Type B pancreatic cell (in vitro differentiated cells): ENCODE results near the gene IL6R. TPM values are rescaled to one million over a fixed set of nuclear protein-coding genes. Genes with fewer than 3 reads are reported as not detected.
A peak's percentile ranks its signal among the peaks of the same experiment; 100 is the strongest.

ENCODE experiments used
- DNase-seq: peaks from one replicate; pipeline ENCODE4 v3.0.0; 2021; ENCODE audit warnings: mixed read lengths; ENCODE audit not compliant: unreplicated experiment; ENCODE audit errors: extremely low spot score
- H3K27ac Mint-ChIP-seq: 2 replicates; pipeline ENCODE4 v1.8.0; 2021; ENCODE audit warnings: mild to moderate bottlenecking, mixed read lengths
- H3K27me3 Mint-ChIP-seq: 2 replicates; pipeline ENCODE4 v1.8.0; 2021; ENCODE audit warnings: mixed read lengths
- H3K36me3 Mint-ChIP-seq: 2 replicates; pipeline ENCODE4 v1.8.0; 2021; ENCODE audit warnings: mixed read lengths
- H3K4me1 Mint-ChIP-seq: one replicate; pipeline ENCODE4 v1.8.0; 2021; ENCODE audit warnings: mixed read lengths; ENCODE audit not compliant: unreplicated experiment
- H3K4me3 Mint-ChIP-seq: 2 replicates; pipeline ENCODE4 v1.8.0; 2021; ENCODE audit warnings: mild to moderate bottlenecking, mixed read lengths
- H3K9me3 Mint-ChIP-seq: 2 replicates; pipeline ENCODE4 v1.8.0; 2021; ENCODE audit warnings: mixed read lengths
- total RNA-seq: library from RNA; stranded (reverse); gene quantifications from 2 replicates; pipeline ENCODE4 v1.2.1, GENCODE V29; 2021; ENCODE audit warnings: low replicate concordance
- TF ChIP-seq, protein P1 (sequence below): fragments of 200-600 bp; sonication (generic); conservative IDR thresholded peaks from 2 replicates; pipeline ENCODE4 v1.5.0; 2021; ENCODE audit warnings: antibody characterized with exemption, mild to moderate bottlenecking

The IL6R gene
- total RNA-seq, 1 donor from 2014 or later = 12.5 TPM

DNA sequence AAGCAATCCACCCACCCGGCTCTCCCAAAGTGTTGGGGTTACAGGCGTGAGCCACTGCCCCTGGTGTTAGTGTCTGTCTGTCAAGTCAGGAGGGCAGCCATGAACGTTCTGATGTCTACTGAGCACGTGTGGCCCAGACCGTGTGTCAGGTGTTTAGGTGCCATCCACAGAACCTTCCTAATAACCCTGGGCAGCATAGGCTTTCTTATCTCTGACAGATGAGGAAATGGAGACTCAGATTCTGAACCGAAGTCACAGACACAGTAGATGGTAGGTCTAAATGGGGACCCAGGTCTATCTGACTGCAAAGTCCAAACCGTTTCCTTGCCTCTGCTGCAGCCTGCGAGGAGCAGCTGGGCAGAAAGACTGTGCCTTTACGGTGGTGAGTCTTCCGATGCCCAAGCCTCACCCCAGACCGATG is 622 bp upstream of the IL6R start:
- H3K4me1 Mint-ChIP-seq = peaks cover 5% of the 10 kb centered on the region
- H3K9me3 Mint-ChIP-seq = no peaks in the 10 kb centered on the region
- no peaks in the 10 kb centered on the region for H3K36me3 Mint-ChIP-seq
- DNase-seq = no peak
- peak overlapping the region; percentile 23 for H3K27ac Mint-ChIP-seq
- TF ChIP-seq, protein P1, sequence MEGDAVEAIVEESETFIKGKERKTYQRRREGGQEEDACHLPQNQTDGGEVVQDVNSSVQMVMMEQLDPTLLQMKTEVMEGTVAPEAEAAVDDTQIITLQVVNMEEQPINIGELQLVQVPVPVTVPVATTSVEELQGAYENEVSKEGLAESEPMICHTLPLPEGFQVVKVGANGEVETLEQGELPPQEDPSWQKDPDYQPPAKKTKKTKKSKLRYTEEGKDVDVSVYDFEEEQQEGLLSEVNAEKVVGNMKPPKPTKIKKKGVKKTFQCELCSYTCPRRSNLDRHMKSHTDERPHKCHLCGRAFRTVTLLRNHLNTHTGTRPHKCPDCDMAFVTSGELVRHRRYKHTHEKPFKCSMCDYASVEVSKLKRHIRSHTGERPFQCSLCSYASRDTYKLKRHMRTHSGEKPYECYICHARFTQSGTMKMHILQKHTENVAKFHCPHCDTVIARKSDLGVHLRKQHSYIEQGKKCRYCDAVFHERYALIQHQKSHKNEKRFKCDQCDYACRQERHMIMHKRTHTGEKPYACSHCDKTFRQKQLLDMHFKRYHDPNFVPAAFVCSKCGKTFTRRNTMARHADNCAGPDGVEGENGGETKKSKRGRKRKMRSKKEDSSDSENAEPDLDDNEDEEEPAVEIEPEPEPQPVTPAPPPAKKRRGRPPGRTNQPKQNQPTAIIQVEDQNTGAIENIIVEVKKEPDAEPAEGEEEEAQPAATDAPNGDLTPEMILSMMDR = no peak
- H3K4me3 Mint-ChIP-seq = peak overlapping the region; percentile 82
- H3K27me3 Mint-ChIP-seq = peaks cover 58% of the 10 kb centered on the region

DNA sequence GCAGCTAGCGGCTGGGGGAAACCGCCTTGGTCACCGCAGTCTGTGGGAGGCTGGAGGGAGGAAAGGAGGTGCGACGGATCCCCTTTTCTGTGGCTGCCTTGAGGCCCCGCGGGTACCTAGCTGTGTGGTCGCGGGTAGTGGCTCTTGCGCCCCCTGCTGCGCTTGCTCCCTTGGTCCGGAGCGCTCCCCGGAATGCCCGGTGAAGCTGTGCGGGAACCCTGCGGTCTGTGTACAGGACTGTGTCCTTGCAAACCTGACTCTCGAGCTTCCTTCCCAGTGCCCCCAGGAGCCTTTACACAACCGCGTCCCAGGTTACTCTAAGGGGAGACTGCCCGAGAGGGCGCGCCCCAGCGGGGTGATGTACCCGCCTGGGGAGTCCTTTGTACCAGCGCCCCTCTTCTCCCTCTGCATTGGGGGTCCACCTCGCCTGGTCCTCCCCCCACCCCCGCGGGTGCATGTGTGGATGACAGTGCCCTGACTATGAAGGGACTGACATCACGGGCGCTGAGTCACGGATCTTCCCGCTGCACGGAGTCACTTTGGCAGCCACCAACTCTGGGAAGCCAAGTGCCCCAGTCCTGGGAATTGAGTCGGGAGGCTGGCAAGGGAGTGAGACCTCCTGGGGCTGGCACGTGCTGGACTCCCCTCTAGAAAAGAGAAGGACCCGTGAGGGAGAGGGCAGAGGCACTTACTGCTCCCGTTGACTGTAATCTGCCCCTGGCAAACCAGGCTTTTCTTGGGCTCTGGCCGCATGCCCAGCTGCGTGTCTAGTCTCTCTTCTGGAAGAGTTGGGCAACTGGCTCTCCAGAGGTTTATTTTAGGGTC is 816 bp downstream of the IL6R start:
- peak overlapping the region; percentile 86 for H3K4me3 Mint-ChIP-seq
- TF ChIP-seq, protein P1 = peak; percentile 52
- peaks cover 5% of the 10 kb centered on the region for H3K4me1 Mint-ChIP-seq
- no peaks in the 10 kb centered on the region for H3K36me3 Mint-ChIP-seq
- H3K9me3 Mint-ChIP-seq = no peaks in the 10 kb centered on the region
- H3K27ac Mint-ChIP-seq = peak overlapping the region; percentile 75
- peaks cover 68% of the 10 kb centered on the region for H3K27me3 Mint-ChIP-seq
- DNase-seq = no peak

DNA sequence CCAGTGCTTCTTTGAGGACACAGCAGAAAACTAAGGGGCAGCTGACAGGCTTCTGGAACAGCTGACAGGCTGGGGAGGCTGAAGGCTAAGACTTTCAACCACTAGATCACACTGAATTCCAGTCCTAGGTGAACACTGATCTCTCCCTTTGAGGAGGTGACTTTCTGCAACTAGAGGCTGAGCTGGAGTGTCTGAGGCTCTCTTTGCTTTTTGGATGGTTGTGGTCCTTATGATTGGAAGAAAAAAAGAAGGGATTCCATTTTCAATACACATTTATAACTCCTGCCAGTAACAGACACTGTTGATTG is 1.4 kb downstream of the IL6R start:
- H3K27ac Mint-ChIP-seq = peak overlapping the region; percentile 75
- peak overlapping the region; percentile 86 for H3K4me3 Mint-ChIP-seq
- peaks cover 72% of the 10 kb centered on the region for H3K27me3 Mint-ChIP-seq
- TF ChIP-seq, protein P1 = no peak
- H3K9me3 Mint-ChIP-seq = no peaks in the 10 kb centered on the region
- no peak for DNase-seq
- H3K36me3 Mint-ChIP-seq = no peaks in the 10 kb centered on the region
- peaks cover 5% of the 10 kb centered on the region for H3K4me1 Mint-ChIP-seq

DNA sequence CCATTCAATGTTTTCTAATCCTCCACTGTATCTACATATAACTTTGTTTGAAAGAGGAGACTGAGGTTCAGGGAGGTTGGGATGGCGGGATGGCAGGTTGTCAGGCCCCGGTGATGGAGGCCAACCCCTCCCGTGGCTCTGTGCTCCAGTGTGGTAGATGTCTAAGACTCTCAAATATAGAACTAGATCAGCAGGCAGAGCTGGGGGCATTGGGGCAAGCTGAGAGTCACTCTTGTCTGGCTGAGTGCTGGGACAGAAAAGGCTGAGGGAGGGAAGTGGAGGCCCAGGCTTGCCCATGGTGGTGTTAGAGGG is 1.7 kb downstream of the IL6R start:
- H3K4me1 Mint-ChIP-seq = peaks cover 5% of the 10 kb centered on the region
- DNase-seq = no peak
- H3K27me3 Mint-ChIP-seq = peaks cover 72% of the 10 kb centered on the region
- H3K27ac Mint-ChIP-seq = peak overlapping the region; percentile 75
- peak overlapping the region; percentile 86 for H3K4me3 Mint-ChIP-seq
- H3K9me3 Mint-ChIP-seq = no peaks in the 10 kb centered on the region
- TF ChIP-seq, protein P1 = no peak
- no peaks in the 10 kb centered on the region for H3K36me3 Mint-ChIP-seq

DNA sequence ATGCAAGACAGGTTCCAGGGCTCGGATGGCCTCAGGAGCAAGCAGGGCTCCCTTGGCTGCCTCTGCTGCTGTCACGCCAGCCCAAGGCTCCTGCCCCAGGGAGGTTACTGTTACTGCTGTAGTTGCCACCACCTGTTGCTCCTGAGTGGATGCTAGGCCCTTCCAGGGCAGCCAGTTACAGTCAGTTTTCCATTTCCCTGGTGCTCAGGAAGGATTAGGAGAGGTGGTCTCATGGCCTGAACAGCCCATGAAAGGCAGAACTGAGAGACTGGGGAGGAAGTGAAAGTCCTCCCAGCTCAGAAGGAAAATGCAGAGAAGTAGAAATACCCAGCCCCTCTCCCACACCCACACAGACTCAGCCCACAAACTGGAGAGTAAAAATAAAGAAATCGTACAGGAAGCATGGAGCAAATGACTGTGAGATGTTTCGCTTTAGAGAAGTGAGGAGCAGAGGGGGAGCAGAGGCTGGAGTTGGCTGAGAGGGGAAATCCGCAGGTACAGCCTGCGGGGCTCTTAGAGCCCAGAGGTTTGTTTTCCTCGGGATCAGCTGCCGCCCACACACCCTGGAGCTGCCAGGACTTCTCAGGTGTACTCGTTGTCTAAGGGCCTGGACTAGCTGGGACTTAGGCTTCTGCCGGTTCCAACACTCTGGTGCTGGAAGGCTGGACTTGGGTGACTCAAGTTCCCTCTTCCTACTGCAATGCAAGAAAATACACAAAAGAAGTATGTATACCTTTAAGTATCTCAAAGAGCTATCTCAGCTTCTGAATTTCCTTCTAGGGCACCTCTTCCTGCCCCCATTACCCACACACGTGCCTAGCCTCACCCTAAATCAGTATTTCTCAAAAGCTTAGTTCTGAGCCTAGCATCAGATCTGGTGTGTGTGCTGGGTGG is 2.3 kb downstream of the IL6R start:
- DNase-seq = no peak
- TF ChIP-seq, protein P1 = no peak
- peaks cover 72% of the 10 kb centered on the region for H3K27me3 Mint-ChIP-seq
- peaks cover 5% of the 10 kb centered on the region for H3K4me1 Mint-ChIP-seq
- H3K4me3 Mint-ChIP-seq = peak overlapping the region; percentile 86
- no peaks in the 10 kb centered on the region for H3K36me3 Mint-ChIP-seq
- no peaks in the 10 kb centered on the region for H3K9me3 Mint-ChIP-seq
- no peak overlapping the region for H3K27ac Mint-ChIP-seq
